SK-MEL-5 (cell line): ENCODE results near the gene PTPRK. TPM values are rescaled to one million over a fixed set of nuclear protein-coding genes. Genes with fewer than 3 reads are reported as not detected.
A peak's percentile ranks its signal among the peaks of the same experiment; 100 is the strongest.

Experiments
- DNase-seq: peaks from one replicate; pipeline ENCODE4 v3.0.0-alpha.2; 2016; ENCODE audit warnings: low read depth, low spot score
- in situ Hi-C: cut with HindIII; loops from 2 replicates; pipeline ENCODE4 v1.10.0; 2016; ENCODE audit warnings: low sequenced_read_pairs, high pct_unique_total_duplicates, low pct_unique_long_range_greater_than_20kb
- total RNA-seq: library from RNA; depleted of rRNA; stranded (reverse); fragments of >200 nt; shearing (Covaris generic); gene quantifications from 2 replicates; pipeline ENCODE4 v1.2.3, GENCODE V29; 2014

PTPRK gene
- total RNA-seq, 1 experiment from 2014 or later = 25.5 TPM

- DNase-seq = no peak
- in situ Hi-C loops = no loop called here
These were observed 260.4 kb downstream of the PTPRK start for GRCh38 chr6:128259730-128260685.

DNA sequence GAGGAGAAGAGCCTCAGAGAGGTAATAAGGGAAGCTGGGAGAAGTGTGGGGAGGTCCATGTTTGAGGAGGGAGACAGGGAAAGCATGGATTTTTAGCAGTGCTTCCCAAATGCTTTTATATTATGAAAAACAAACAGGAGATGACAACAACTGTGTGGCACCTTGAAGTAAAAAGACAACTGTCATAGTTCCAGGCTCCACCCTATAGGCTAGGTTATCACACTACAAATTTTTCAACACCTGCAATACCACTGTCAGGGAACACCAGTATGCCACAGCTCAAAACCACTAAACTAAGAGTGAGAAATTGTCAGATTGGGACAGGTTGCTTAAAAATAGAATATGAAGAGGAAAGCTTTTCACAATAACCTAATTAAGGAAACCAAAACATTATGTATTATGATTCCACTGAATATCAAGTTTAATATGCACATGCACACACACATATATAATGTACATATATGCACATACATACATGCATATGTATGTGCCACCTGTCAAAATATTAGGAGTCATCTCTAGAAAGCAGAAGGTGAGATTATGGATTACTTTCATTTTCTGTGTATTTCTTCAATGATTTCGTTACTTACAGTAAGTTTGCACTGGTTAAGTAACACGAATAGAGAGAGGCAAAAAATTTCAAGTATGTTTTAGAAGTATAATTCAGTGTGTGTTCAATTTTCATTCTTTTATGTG lies 261.2 kb downstream of the PTPRK start:
- in situ Hi-C loops = no loop called here
- no peak for DNase-seq

GRCh38 chr6:128256095-128256494 lies 264.3 kb downstream of the PTPRK start:
- in situ Hi-C loops = no loop called here
- no peak for DNase-seq

- DNase-seq = no peak
- in situ Hi-C loops = no loop called here
These were observed 267.8 kb downstream of the PTPRK start for GRCh38 chr6:128252341-128253176.

GRCh38 chr6:128251445-128252340 lies 268.7 kb downstream of the PTPRK start:
- in situ Hi-C loops = no loop called here
- no peak for DNase-seq

DNA sequence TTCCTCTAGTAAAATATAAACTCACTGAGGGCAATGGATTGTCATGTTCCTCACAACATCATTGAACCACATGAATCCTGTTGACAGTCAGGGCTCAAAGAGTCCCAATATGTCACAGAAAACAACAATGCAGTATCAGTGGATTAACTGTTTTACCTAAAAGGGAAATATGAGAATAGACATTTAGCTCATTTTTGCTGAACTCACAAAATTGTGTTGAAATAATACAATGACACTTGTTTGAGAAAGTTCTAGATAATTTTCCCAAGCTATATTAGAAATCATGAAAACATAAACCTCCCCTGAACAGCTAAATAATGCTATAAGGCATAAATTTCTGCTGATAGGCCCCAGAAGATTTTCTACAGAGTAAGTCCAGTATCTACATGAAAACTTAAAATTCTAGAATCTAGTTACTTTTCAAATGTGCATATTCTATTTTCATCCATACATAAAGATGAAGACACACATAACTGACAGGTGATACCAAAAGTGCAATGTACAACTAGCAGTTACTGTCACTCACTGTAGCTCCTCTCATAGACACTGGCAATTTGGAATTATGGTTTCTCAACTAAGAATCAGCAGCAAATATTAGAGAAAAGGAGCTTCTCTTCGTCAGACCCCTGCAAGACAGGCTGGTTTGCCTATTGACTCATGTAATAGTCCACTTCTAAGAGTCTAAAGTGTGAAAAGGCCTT lies 269.9 kb downstream of the PTPRK start:
- in situ Hi-C loops = no loop called here
- DNase-seq = no peak

GRCh38 chr6:128249429-128249828 lies 271.0 kb downstream of the PTPRK start:
- in situ Hi-C loops = no loop called here
- DNase-seq = no peak

- no peak for DNase-seq
- in situ Hi-C loops = no loop called here
These were observed 273.7 kb downstream of the PTPRK start for GRCh38 chr6:128246472-128247260.

DNA sequence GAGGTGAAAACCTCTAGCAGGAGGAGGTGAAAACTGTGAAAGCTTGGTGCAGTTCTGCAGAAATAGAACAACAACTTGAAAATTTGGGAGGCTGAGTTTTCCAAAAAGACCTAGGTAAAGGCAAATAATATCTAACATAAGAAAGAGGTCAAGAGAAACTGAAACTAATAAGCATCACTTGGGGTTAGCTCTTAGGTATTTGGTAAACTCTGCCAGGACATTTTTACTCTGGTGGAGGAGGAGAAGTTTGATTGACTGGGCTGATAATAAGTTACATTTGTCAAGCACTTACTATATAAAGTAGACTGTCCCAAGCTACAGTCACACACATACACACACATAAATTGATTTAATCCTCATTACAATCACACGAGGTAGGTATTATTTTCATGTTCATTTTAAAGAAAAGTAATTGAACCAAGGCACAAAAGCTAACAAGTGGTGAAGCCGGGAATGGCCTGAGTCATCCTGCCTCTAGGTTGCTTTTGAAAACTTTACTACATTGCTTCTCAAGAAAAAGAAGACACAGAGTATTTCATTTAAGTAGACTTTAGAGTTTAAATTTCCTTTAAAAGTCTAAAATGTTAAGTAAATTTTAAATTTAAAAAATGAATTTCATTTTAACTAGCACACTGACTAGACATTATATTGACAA lies 275.5 kb downstream of the PTPRK start:
- DNase-seq = no peak
- in situ Hi-C loops = no loop called here

DNA sequence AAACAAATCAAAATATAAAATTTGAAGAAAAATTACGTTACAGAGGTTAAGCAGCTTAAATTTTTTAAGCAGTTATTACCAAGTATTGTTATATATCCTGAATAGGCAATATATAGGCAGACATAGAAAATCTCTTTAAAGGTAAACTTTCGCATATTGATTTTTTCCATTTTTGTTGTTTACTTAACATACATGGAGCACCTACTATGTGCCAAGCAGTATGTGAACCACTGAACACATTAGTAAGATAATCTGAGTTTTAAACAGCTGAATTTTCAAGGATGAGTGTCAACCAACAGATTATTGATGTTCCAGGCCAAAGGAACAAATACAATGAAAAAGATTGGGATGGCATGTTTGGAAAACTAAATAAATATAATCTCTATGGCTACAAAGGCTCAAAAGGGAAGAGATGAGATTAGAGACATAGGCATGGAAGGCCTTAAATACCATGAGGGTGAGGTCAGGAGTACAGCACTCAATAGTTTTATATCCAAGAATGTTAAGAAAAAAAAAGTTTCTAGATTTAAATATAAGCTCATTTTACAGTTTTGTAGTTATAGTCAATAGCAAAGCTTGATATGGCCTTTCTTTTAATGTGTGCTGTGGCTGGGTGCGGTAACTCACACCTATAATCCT lies 277.5 kb downstream of the PTPRK start:
- in situ Hi-C loops = no loop called here
- DNase-seq = no peak

- no peak for DNase-seq
- in situ Hi-C loops = no loop called here
These were observed 279.2 kb downstream of the PTPRK start for GRCh38 chr6:128241216-128241615.

DNA sequence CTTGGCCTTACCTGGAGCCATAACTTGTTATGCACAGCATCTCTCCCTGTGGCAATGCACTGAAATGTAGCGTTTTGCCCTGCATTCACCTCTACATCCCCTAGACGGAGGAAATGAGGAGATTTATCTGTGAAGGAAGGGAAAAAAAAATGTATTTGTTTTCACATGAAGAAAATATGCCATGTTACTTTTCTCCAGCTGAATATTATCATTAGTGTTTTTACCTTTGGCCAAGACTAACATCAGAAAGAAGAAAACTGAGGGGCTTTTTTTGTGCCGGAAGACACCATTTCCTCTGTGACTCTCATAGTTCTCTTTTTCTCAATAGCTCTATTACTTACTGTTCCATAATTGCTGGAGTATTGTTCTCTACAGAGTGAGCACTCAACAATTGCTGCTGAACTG lies 280.4 kb downstream of the PTPRK start:
- DNase-seq = no peak
- in situ Hi-C loops = no loop called here

GRCh38 chr6:128239146-128239545 lies 281.3 kb downstream of the PTPRK start:
- in situ Hi-C loops = no loop called here
- DNase-seq = no peak

DNA sequence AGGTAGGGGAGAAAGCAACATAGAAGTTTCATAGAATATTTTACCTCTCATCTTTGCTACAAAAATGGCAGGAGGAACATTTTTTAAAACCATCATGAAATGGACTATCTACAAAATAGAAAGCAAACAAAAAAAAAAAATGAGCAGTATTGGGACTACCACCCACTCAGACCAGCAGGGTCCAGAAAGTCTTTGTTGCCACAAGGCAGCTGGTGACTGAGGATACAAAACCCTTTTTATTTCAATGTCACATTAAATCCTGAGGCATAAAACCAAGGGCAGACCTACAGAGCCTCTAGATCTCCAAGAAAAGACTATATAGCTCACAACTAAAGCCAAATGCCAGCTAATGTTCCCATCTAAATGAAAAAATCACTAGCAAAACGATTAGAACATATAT lies 282.2 kb downstream of the PTPRK start:
- peak; percentile 10 for DNase-seq
- in situ Hi-C loops = no loop called here

DNA sequence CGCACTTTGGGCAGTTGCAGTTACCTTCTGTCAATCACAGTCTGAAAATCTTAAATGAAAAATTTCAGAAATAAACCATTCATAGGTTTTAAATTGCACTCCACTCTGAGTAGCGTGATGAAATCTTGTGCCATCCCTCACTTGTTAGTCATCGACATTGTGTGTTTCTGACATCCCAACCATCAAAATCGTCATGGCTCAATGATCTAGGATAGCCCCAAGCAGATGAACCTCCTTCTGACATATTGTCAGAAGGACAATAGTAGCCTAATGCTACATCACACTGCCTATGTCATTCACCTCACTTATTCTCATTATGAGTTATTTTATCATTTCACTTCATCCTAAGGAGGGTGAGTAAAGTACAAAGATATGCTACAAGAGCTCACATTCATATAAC lies 284.8 kb downstream of the PTPRK start:
- in situ Hi-C loops = no loop called here
- DNase-seq = no peak
